ENCODE data around the gene LRRC46. TPM values are rescaled to one million over a fixed set of nuclear protein-coding genes. Genes with fewer than 3 reads are reported as not detected.

LRRC46 gene
- 2.4 TPM for total RNA-seq (ENCODE audit: insufficient read depth, low replicate concordance)

GRCh38 chr17:47831003-47831933, at the start of gene LRRC46, which contains the start of gene MRPL10:
TSS of gene LRRC46 (plus strand) at chr17:47831670. CDS start at chr17:47831990, 320 bp downstream.
TSS of gene MRPL10 (minus strand) at chr17:47831541. CDS start at chr17:47831511, 30 bp downstream.
- peak; percentile 97 for DNase-seq (ENCODE audit: low spot score)

GRCh38 chr17:47785538-47786123, 45.8 kb upstream of the LRRC46 start:
- peak; percentile 23 for DNase-seq (ENCODE audit: low spot score)

- DNase-seq (ENCODE audit: low spot score): peak; percentile 43
Measured at GRCh38 chr17:47789611-47790561, 41.6 kb upstream of the LRRC46 start.

GRCh38 chr17:47791025-47791424, 40.4 kb upstream of the LRRC46 start:
- DNase-seq (ENCODE audit: low spot score): no peak

- DNase-seq (ENCODE audit: low spot score): no peak
Measured at GRCh38 chr17:47792457-47792856, 39.0 kb upstream of the LRRC46 start.

GRCh38 chr17:47792979-47793378, 38.5 kb upstream of the LRRC46 start:
- no peak for DNase-seq (ENCODE audit: low spot score)

GRCh38 chr17:47797797-47798196, 33.7 kb upstream of the LRRC46 start:
- DNase-seq (ENCODE audit: low spot score): no peak

- DNase-seq (ENCODE audit: low spot score): no peak
Measured at GRCh38 chr17:47800686-47801085, 30.8 kb upstream of the LRRC46 start.

GRCh38 chr17:47801176-47801765, 30.2 kb upstream of the LRRC46 start:
- no peak for DNase-seq (ENCODE audit: low spot score)

- no peak for DNase-seq (ENCODE audit: low spot score)
Measured at GRCh38 chr17:47801906-47802305, 29.6 kb upstream of the LRRC46 start.

GRCh38 chr17:47802341-47803022, 29.0 kb upstream of the LRRC46 start:
- DNase-seq (ENCODE audit: low spot score): peak; percentile 24

- no peak for DNase-seq (ENCODE audit: low spot score)
Measured at GRCh38 chr17:47803201-47803600, 28.3 kb upstream of the LRRC46 start.

GRCh38 chr17:47803751-47804150, 27.7 kb upstream of the LRRC46 start:
- no peak for DNase-seq (ENCODE audit: low spot score)

GRCh38 chr17:47804461-47804860, 27.0 kb upstream of the LRRC46 start:
- DNase-seq (ENCODE audit: low spot score): no peak

GRCh38 chr17:47806026-47806912, 25.2 kb upstream of the LRRC46 start:
- DNase-seq (ENCODE audit: low spot score): no peak

GRCh38 chr17:47806913-47807255, 24.6 kb upstream of the LRRC46 start:
- no peak for DNase-seq (ENCODE audit: low spot score)

GRCh38 chr17:47807421-47807820, 24.0 kb upstream of the LRRC46 start:
- no peak for DNase-seq (ENCODE audit: low spot score)

- DNase-seq (ENCODE audit: low spot score): no peak
Measured at GRCh38 chr17:47808036-47808829, 23.2 kb upstream of the LRRC46 start.

Measured in umbilical cord (tissue), 2 donors.